IMR-90 (cell line): Measurements from ENCODE around the gene RNF123.

Source experiments
- BHLHE40 ChIP-seq: fragments of 150-350 bp; IDR thresholded peaks from 2 replicates; pipeline ENCODE4 v1.6.1; 2016; ENCODE audit warnings: mild to moderate bottlenecking, low read depth, low read length
- CHD1 ChIP-seq: IDR thresholded peaks from 2 replicates; pipeline ENCODE4 v1.6.1; 2012; ENCODE audit warnings: low read depth, low read length, improper control_type of control experiment
- CTCF ChIP-seq: conservative IDR thresholded peaks from 2 replicates; pipeline ENCODE4 v1.5.1; 2012; ENCODE audit warnings: mild to moderate bottlenecking, low read depth, low read length, improper control_type of control experiment
- ELK1 ChIP-seq: fragments of 150-350 bp; IDR thresholded peaks from 2 replicates; pipeline ENCODE4 v1.6.1; 2016; ENCODE audit warnings: low read depth, mild to moderate bottlenecking, low read length, moderate library complexity, borderline replicate concordance
- FOS ChIP-seq: fragments of 150-350 bp; IDR thresholded peaks from 2 replicates; pipeline ENCODE4 v1.6.1; 2016; ENCODE audit warnings: low read depth, low read length
- MAFK ChIP-seq: IDR thresholded peaks from 2 replicates; pipeline ENCODE4 v1.6.1; 2012; ENCODE audit warnings: low read depth, low read length, improper control_type of control experiment
- MAZ ChIP-seq: IDR thresholded peaks from 2 replicates; pipeline ENCODE4 v1.6.1; 2012; ENCODE audit warnings: low read depth, mild to moderate bottlenecking, low read length, improper control_type of control experiment, moderate library complexity, borderline replicate concordance
- MXI1 ChIP-seq: IDR thresholded peaks from 2 replicates; pipeline ENCODE4 v1.6.1; 2012; ENCODE audit warnings: low read depth, mild to moderate bottlenecking, low read length, moderate library complexity, borderline replicate concordance
- NFE2L2 ChIP-seq: fragments of 150-350 bp; IDR thresholded peaks from 2 replicates; pipeline ENCODE4 v1.6.1; 2016; ENCODE audit warnings: low read depth, mild to moderate bottlenecking, low read length
- POLR2A ChIP-seq: IDR thresholded peaks from 2 replicates; pipeline ENCODE4 v1.6.1; 2012; ENCODE audit warnings: mild to moderate bottlenecking, low read depth, low read length
- SMC3 ChIP-seq: fragments of 150-350 bp; IDR thresholded peaks from 2 replicates; pipeline ENCODE4 v1.6.1; 2016; ENCODE audit warnings: low read depth, mild to moderate bottlenecking, antibody characterized with exemption, low read length, moderate library complexity
- USF2 ChIP-seq: fragments of 150-350 bp; IDR thresholded peaks from 2 replicates; pipeline ENCODE4 v1.6.1; 2017; ENCODE audit warnings: mild to moderate bottlenecking, antibody characterized with exemption, low read length, low read depth

- TF ChIP-seq CTCF, result no peak
- no peak for TF ChIP-seq POLR2A
- no peak for TF ChIP-seq CHD1
- no peak for TF ChIP-seq SMC3
- no peak for TF ChIP-seq ELK1
- TF ChIP-seq NFE2L2, result no peak
- no peak for TF ChIP-seq MAFK
- no peak for TF ChIP-seq MAZ
- no peak for TF ChIP-seq FOS
- no peak for TF ChIP-seq USF2
- no peak for TF ChIP-seq BHLHE40
- TF ChIP-seq MXI1, result no peak
These were observed 29.6 kb upstream of the RNF123 start for GRCh38 chr3:49659756-49660155.
